Large intestine (tissue), 3 donors: ENCODE data around the gene BCL2L13. TPM values are rescaled to one million over a fixed set of nuclear protein-coding genes. Genes with fewer than 3 reads are reported as not detected.

Experiments
- DNase-seq, 2 donors: peaks; one replicate each; pipeline versions ENCODE4 v3.0.0 to v3.0.0-alpha.2; 2013
- H3K27ac ChIP-seq: one replicate; pipeline ENCODE4 v1.5.1; 2013; ENCODE audit warnings: low read length
- H3K27me3 ChIP-seq: 2 replicates; pipeline ENCODE4 v1.6.1; 2013; ENCODE audit warnings: low read length; ENCODE audit not compliant: control insufficient read depth, insufficient read depth
- H3K36me3 ChIP-seq: 2 replicates; pipeline ENCODE4 v1.6.1; 2013; ENCODE audit warnings: low read length; ENCODE audit not compliant: control insufficient read depth, insufficient read depth
- H3K4me1 ChIP-seq: one replicate; pipeline ENCODE4 v1.6.1; 2013; ENCODE audit warnings: low read length; ENCODE audit not compliant: control insufficient read depth, insufficient read depth
- H3K4me3 ChIP-seq: one replicate; pipeline ENCODE4 v1.5.1; 2013; ENCODE audit warnings: low read length
- H3K9me3 ChIP-seq: one replicate; pipeline ENCODE4 v1.6.1; 2013; ENCODE audit warnings: mild to moderate bottlenecking, low read depth, low read length, moderate library complexity; ENCODE audit not compliant: control insufficient read depth
- WGBS: methylation state at CpG from one replicate; pipeline ENCODE4 v1.1.5; 2013; ENCODE audit warnings: low lambda C conversion rate; ENCODE audit not compliant: insufficient coverage; 5-methylcytosine and 5-hydroxymethylcytosine counted together
- polyA plus RNA-seq: library from polyadenylated mRNA; unstranded; fragments of 120-200 nt; gene quantifications from one replicate; pipeline ENCODE4 v1.2.1, GENCODE V29; 2013

The BCL2L13 gene
- polyA plus RNA-seq, 1 donor = 30.0 TPM

GRCh38 chr22:17724678-17725499 is 86.3 kb downstream of the BCL2L13 start:
- peaks cover 34% of the 10 kb centered on the region for H3K36me3 ChIP-seq
- H3K9me3 ChIP-seq = no peaks in the 10 kb centered on the region
- H3K27ac ChIP-seq = peak overlapping the region; percentile 49
- 0% methylated on average over 1 of the region's 8 CpGs for WGBS
- H3K27me3 ChIP-seq = no peaks in the 10 kb centered on the region
- no peak overlapping the region for H3K4me3 ChIP-seq
- DNase-seq = peak in 1 of 2 donors; percentile 60
- H3K4me1 ChIP-seq = peaks cover 6% of the 10 kb centered on the region

DNA sequence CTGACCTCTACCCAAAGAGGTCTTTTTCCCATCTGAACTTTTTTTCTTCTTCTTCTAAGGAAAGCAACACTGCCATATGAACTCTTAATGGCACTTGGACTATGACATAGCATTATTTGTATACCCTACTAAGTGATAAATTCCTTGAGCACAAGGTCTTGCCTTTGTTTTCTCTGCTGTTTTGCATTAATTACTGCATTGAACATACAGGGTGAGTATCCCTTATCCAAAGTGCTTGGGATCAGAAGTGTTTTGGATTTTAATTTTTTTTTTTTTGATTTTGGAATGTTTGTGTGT is 86.9 kb downstream of the BCL2L13 start:
- DNase-seq = peak; percentile 28 to 64
- Histone ChIP-seq H3K27me3 (no peaks in the 10 kb centered on the region), H3K27ac (peak overlapping the region; percentile 49), H3K36me3 (peaks cover 39% of the 10 kb centered on the region), H3K4me3 (no peak overlapping the region), H3K9me3 (no peaks in the 10 kb centered on the region), H3K4me1 (peaks cover 6% of the 10 kb centered on the region)

DNA sequence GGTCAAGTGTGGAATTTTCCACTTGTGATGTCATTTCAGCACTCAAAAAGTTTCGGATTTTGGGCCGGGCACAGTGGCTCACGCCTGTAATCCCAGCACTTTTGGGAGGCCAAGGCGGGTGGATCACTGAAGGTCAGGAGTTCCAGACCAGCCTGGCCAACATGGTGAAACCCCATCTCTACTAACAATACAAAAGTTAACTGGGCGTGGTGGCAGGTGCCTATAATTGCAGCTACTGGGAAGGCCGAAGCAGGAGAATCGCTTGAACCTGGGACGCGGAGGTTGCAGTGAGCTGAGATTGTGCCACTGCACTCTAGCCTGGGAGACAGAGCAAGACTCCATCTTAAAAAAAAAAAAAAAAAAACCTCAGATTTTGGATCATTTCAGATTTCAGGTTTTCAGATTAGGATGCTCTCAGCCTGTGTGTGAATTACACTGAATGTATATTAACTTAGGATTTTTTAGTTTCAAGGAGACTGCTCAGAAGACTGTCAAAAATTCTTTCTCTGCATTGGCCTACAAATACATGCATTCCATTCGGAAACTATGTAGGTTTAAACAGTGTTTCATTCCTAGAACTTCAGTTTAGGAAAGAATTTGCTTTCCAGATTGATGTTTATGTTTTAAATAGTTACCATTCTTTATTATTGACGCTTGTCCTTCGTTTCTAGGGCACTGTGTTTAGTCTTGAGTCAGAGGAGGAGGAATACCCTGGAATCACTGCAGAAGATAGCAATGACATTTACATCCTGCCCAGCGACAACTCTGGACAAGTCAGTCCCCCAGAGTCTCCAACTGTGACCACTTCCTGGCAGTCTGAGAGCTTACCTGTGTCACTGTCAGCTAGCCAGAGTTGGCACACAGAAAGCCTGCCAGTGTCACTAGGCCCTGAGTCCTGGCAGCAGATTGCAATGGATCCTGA is 87.7 kb downstream of the BCL2L13 start:
- peaks cover 41% of the 10 kb centered on the region for H3K36me3 ChIP-seq
- no peaks in the 10 kb centered on the region for H3K27me3 ChIP-seq
- H3K4me1 ChIP-seq = peaks cover 6% of the 10 kb centered on the region
- WGBS = no CpG with 5 or more reads among the region's 13 CpGs
- no peak overlapping the region for H3K27ac ChIP-seq
- no peak overlapping the region for H3K4me3 ChIP-seq
- no peaks in the 10 kb centered on the region for H3K9me3 ChIP-seq
- DNase-seq = no peak

DNA sequence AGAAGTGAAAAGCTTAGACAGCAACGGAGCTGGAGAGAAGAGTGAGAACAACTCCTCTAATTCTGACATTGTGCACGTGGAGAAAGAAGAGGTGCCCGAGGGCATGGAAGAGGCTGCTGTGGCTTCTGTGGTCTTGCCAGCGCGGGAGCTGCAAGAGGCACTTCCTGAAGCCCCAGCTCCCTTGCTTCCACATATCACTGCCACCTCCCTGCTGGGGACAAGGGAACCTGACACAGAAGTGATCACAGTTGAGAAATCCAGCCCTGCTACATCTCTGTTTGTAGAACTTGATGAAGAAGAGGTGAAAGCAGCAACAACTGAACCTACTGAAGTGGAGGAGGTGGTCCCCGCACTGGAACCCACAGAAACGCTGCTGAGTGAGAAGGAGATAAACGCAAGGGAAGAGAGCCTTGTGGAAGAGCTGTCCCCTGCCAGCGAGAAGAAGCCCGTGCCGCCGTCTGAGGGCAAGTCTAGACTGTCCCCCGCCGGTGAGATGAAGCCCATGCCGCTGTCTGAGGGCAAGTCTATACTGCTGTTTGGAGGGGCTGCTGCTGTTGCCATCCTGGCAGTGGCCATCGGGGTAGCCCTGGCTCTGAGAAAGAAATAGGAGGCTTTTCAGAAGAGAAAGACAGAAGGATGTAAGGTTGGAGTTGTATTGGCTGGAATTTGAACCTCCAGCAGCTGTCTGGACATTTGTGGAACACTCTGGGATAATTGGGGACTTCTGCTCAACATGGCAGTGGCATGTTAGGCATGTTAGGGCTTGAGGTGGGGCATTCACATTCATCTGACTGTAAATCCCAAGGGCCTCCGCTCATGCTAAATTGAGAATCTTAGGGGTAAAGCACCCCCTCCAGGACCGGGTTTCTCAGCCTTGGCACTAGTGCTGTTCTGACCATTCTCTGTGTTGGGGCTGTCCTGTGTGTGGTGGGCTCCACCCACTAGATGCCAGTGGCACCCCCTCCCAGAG is 88.7 kb downstream of the BCL2L13 start:
- H3K36me3 ChIP-seq = peaks cover 49% of the 10 kb centered on the region
- H3K9me3 ChIP-seq = no peaks in the 10 kb centered on the region
- no peak overlapping the region for H3K4me3 ChIP-seq
- no peak for DNase-seq
- WGBS = 80% methylated on average over 1 of the region's 18 CpGs
- peaks cover 6% of the 10 kb centered on the region for H3K4me1 ChIP-seq
- H3K27ac ChIP-seq = no peak overlapping the region
- H3K27me3 ChIP-seq = no peaks in the 10 kb centered on the region

- DNase-seq = no peak
- no CpG with 5 or more reads among the region's 8 CpGs for WGBS
- Histone ChIP-seq H3K9me3 (no peaks in the 10 kb centered on the region), H3K27me3 (no peaks in the 10 kb centered on the region), H3K27ac (no peak overlapping the region), H3K4me3 (no peak overlapping the region), H3K4me1 (peaks cover 6% of the 10 kb centered on the region), H3K36me3 (peaks cover 60% of the 10 kb centered on the region)
Observed at GRCh38 chr22:17728786-17729185, 90.2 kb downstream of the BCL2L13 start.

- H3K4me1 ChIP-seq = peaks cover 6% of the 10 kb centered on the region
- WGBS = no CpG with 5 or more reads among the region's 6 CpGs
- DNase-seq = no peak
- H3K27ac ChIP-seq = no peak overlapping the region
- no peaks in the 10 kb centered on the region for H3K9me3 ChIP-seq
- H3K36me3 ChIP-seq = peaks cover 68% of the 10 kb centered on the region
- no peaks in the 10 kb centered on the region for H3K27me3 ChIP-seq
- H3K4me3 ChIP-seq = no peak overlapping the region
Observed at GRCh38 chr22:17729561-17729960, 91.0 kb downstream of the BCL2L13 start.

DNA sequence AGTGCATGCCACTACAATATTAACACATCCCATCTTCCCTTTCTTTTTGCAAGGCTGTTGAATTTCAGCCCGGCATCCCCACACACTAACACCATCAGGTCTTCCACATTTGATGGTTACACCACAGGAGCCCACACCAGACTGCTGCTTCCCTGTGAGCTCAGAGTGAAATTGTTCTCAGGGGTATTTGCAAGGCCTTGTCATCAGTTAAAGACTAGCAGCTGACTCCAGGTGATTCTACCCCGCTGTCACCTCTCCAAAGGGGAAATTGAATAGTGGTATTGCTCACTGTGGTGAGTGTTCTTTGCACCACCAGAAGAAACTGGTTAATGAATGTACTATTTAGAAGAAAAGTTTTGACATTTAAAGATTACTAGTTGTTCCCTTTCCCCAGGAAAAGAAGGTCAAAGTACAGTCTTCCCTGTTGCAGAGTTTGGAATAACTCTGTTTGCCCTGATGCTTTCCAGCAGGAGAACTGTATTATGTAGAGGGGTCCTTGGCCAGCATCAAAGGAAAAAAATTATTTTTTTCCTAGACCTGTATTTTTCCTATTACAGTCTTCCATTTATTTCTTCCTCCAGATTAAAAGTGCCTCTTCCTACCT is 93.8 kb downstream of the BCL2L13 start:
- DNase-seq = no peak
- H3K27ac ChIP-seq = no peak overlapping the region
- H3K36me3 ChIP-seq = peaks cover 72% of the 10 kb centered on the region
- no peak overlapping the region for H3K4me3 ChIP-seq
- WGBS = no CpG with 5 or more reads among the region's 2 CpGs
- H3K4me1 ChIP-seq = no peaks in the 10 kb centered on the region
- H3K27me3 ChIP-seq = no peaks in the 10 kb centered on the region
- no peaks in the 10 kb centered on the region for H3K9me3 ChIP-seq

DNA sequence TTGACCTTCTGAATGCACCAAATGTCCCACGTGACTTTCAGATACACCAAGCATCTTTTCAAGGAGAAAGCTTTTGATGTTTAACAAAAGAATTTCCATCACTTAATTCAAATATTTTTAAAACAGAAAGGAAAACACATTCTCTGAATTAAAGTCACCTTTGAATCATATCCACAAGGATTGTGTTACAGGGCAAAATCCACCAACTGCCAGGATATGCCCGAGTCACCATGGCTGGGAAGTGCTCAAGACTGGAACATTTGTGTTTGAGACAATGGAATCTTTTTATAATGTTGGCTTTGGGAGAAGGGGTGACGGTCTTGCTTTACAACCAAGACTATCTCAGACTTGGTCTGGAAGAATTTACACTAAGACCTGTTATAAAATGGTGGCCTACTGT is 94.9 kb downstream of the BCL2L13 start:
- Histone ChIP-seq H3K4me1 (no peaks in the 10 kb centered on the region), H3K4me3 (no peak overlapping the region), H3K36me3 (peaks cover 71% of the 10 kb centered on the region), H3K9me3 (no peaks in the 10 kb centered on the region), H3K27ac (no peak overlapping the region), H3K27me3 (no peaks in the 10 kb centered on the region)
- no CpG with 5 or more reads among the region's 3 CpGs for WGBS
- DNase-seq = peak in 1 of 2 donors; percentile 59

- no peak for DNase-seq
- Histone ChIP-seq H3K27me3 (no peaks in the 10 kb centered on the region), H3K27ac (no peak overlapping the region), H3K9me3 (no peaks in the 10 kb centered on the region), H3K4me3 (no peak overlapping the region), H3K4me1 (no peaks in the 10 kb centered on the region), H3K36me3 (peaks cover 72% of the 10 kb centered on the region)
- no CpG with 5 or more reads among the region's 4 CpGs for WGBS
Observed at GRCh38 chr22:17734187-17734586, 95.6 kb downstream of the BCL2L13 start.
